HG03442 (cell line): ENCODE data around the gene AGFG1.
"Not testable (repeated sequence)": the region's sequence is repeated elsewhere in the genome, so short reads cannot be mapped to it uniquely, and the experiment has no call there.

ENCODE experiments used
- ATAC-seq: cut with Tn5 transposase; IDR thresholded peaks from one replicate; pipeline ENCODE4 v1.9.1; 2021; ENCODE audit warnings: mild to moderate bottlenecking, moderate library complexity; ENCODE audit not compliant: unreplicated experiment

AGFG1 gene

GRCh38 chr2:227534714-227535113 is 62.8 kb downstream of the AGFG1 start:
- ATAC-seq: peak; percentile 87

DNA sequence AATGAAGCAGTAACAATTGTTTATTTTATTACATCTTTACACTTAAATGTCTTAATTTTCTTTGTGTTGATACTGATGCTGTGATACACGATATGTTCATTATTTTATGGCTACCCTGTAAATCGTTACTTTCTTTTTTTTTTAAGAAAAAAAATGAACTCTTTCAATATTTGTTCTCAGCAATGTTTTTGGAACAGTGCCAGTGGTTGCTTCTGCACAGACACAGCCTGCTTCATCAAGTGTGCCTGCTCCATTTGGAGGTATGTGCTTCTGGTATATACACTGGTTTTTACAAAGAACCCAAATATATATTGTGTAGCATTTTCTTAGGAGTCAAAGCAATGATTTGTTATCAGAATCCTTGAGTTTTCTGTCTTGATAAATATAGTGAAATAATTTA is 64.5 kb downstream of the AGFG1 start:
- no peak for ATAC-seq

DNA sequence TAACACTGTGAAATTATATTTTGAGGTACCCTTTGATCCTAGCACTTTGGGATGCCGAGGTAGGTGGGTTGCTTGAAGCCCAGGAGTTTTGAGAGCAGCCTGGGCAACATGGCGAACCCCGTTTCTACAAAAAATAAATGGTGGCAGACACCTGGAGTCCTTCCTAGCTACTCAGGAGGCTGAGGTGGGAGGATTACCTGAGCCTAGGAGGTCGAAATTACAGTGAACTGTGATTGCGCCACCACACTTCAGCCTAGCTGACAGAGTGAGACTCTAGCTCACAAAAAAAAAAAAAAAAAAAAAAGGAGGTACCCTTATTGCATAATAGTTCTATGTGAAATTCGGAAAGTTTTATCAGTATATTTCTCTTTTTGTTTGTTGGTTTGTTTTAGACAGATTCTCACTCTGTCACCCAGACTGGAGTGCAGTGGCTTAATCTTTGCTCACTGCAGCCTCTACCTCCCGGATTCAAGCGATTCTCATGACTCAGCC is 67.6 kb downstream of the AGFG1 start:
- no peak for ATAC-seq

DNA sequence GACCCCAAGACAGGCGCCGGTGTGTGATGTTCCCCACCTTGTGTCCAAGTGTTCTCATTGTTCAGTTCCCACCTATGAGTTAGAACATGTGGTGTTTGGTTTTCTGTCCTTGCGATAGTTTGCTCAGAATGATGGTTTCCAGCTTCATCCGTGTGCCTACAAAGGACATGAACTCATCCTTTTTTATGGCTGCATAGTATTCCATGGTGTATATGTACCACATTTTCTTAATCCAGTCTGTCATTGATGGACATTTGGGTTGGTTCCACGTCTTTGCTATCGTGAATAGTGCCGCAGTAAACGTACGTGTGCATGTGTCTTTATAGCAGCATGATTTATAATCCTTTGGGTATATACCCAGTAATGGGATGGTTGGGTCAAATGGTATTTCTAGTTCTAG is 68.4 kb downstream of the AGFG1 start:
- ATAC-seq: not testable (repeated sequence)

GRCh38 chr2:227545990-227546389 is 74.0 kb downstream of the AGFG1 start:
- ATAC-seq: no peak

GRCh38 chr2:227551836-227552235 is 79.9 kb downstream of the AGFG1 start:
- ATAC-seq: no peak

GRCh38 chr2:227562581-227562980 is 90.6 kb downstream of the AGFG1 start:
- ATAC-seq: no peak

GRCh38 chr2:227565080-227565479 is 93.1 kb downstream of the AGFG1 start:
- ATAC-seq: no peak

DNA sequence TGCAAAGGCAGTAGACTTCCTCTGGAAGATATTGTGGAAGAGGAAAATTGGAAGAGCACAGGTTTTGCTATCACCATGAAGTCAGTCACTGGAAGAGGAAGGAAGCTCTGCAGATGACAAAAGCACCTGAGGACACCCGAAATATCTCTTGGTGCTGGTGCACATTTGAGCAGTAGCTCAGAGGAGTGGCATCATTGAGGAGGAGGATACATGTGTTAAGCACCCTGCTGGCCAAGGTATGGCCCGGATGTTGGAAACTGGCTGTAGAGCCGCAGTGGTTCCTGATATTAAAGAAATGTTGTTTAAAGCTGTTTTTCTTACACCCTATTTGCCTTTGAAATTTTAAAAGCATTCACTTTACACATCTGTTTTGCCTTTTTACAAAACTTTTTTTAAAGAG is 94.1 kb downstream of the AGFG1 start:
- ATAC-seq: no peak

DNA sequence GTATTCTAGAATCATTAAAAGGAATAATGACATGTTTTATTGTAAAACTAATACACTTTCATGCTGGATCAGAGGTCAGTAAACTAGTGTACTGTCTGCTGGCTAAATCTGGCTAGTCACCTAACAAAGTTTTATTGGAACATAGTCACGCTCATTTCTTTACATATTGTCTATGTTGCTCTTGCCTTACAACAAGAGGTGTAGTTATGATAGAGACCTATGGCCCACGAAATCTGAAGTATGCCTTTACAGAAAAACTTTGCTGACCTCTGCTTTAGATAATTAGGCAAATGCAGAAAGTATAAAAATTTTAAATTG is 96.9 kb downstream of the AGFG1 start:
- no peak for ATAC-seq

- no peak for ATAC-seq
Observed at GRCh38 chr2:227570615-227571014, 98.7 kb downstream of the AGFG1 start.

DNA sequence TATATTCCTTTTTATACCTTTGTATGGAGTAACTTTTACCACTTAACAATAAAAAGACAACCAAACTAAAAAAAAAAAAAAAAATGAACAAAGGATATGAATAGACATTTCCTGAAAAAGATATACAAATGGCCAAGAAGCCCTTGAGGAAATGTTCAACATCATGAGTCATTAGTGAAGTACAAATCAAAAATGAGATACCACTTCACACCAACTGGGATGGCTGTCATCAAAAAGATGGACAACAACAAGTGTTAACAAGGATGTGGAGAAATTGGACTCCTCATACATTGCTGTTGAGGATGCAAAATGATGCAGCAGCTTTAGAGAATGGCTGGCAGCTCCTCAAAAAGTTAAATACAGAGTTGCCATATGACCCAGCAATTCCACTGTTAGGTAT is 104.2 kb downstream of the AGFG1 start:
- ATAC-seq: no peak

DNA sequence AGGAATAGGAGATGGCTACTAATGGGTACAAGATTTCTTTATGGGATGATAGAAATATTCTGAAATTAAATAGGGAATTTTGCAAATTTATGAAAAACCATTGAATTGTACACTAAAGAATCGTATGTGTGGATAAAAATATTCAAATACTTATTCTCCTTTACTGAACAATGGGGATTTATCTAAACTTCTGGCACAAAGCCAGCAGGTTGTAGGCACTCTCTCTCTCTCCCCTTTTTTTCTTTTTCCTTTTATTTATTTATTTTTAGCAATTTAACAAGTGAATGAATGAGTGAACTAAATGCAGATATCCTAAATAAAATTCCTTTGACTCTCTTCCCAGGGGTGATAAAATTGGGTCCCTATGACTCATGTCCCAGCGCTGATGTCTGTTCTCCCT is 104.9 kb downstream of the AGFG1 start:
- ATAC-seq: no peak

DNA sequence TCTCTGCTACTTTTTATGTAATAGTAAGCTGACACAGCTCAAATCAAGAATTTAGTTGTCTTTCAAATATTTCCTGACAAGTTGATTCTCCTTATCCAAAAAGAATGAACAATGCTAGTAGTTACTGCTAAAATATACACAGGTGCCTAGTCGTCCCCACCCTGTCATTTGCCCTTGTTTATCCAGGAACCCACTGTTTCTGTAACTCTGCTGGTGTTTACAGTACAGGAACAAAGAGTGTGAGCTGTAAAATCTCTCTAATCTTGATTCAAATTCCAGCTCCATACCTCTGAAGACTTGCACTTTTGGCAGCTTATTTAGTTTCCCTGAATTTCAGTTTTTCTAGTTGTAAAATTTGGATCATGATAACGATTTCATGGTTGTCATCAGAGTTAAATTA is 105.6 kb downstream of the AGFG1 start:
- no peak for ATAC-seq

DNA sequence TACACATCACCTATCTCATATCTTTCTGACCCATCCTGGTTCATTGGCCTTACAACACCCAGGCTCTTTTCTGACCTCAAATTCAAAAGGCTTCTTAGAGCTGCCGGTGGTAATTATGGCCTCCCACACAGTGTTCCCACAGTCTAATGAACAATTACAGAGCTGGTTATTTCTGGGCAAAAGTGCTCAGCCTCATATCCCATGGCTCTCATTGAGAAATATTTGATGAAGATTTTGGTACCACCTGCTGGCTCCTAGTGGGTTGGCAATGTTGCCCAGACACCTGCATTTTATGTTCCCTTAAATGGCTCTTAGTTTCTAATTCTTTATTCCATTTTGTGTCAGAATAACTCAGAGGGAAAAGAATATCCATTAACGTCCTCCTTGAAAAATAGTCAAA is 106.7 kb downstream of the AGFG1 start:
- no peak for ATAC-seq

DNA sequence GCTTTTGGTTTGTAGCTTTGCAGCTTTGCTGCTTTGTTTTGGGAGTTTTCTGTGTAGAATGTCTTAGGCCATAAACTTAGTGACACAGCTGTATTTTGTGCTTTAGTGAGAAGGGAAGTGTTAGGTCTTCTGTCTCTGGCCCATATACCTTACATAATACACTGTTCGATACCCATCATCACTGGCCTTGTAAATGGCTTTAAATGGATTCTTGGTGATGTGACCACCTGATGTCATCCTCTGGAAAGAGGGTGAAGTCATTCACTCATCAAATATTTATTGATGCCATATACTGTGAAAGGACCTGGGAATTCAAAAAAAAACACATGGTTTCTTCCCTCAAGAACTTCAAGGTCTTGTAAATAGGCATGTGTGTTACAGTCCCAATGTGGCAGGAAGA is 107.8 kb downstream of the AGFG1 start:
- ATAC-seq: no peak

DNA sequence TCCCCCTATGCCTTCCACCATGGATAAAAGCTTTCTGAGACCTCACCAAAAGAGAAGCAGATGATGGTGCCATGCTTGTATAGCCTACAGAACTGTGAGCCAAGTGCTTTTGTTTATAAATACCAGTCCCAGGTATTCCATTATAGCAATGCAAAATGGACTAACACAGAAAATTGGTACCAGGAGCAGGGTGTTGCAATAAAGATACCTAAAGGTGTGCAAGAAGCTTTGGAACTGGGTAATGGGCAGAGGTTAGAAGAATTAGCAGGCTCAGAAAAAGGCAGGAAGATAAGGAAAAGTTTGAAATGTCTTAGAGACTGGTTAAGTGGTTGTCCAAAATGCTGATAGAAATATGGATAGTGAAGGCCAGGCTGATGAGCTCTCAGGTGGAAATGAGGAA is 110.4 kb downstream of the AGFG1 start:
- no peak for ATAC-seq

- ATAC-seq: no peak
Observed at GRCh38 chr2:227592694-227593387, 120.9 kb downstream of the AGFG1 start.

GRCh38 chr2:227595797-227596196 is 123.8 kb downstream of the AGFG1 start:
- ATAC-seq: no peak

GRCh38 chr2:227597036-227597435 is 125.1 kb downstream of the AGFG1 start:
- ATAC-seq: no peak

- ATAC-seq: no peak
Observed at GRCh38 chr2:227597998-227598397, 126.0 kb downstream of the AGFG1 start.

GRCh38 chr2:227598835-227599503 is 127.0 kb downstream of the AGFG1 start, which contains the start of gene SCYGR2:
SCYGR2 (plus strand) TSS chr2:227598893; CDS start chr2:227598893, 0 bp downstream.
- not testable (repeated sequence) for ATAC-seq

DNA sequence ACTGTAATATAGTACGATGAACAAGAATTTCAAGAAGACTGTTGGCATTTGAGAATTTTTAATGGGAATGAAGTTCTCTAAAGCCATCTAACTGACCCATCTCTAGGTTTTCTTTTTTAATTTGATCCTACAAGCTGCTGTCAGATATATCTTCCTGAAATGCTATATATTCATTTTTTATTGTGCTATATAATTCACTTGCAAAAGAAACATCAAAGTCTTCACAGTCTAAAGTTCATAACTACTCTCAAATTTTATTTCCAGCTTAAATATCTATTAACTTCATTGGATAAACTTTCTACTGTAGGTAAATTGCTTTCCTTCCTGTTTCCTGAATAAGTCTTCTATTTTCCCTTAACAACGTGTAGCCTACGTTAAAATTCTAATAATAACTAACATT is 130.4 kb downstream of the AGFG1 start:
- ATAC-seq: no peak
